NCI-H446 treated with DMSO at 0.1 percent for 48 hours (cell line): ENCODE results near the gene EFNB2.

ENCODE experiments used
- DNase-seq: peaks from one replicate; lab custom pipeline; 2025; lab: John Stamatoyannopoulos, UW

Gene EFNB2

DNA sequence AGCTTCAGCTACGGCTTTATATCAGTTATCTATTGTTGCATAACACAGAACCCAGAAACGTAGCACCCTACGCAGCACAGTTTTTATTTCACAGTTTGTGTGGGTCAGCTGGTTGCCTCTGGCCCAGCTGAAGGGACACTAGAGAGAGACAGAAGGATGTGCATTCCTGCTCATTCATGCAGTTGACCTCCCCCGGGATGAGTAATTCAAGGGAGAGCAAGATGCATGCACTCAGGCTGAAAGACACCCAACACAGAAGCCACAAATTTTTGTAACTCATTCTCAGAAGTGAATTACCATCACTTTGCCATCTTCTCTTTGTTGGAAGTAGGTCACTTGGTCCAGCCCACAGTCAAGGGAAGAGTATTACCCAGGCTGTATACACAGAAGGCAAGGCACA is 89.5 kb downstream of the EFNB2 start:
- no peak for DNase-seq

- DNase-seq: no peak
Measured at GRCh38 chr13:106443607-106444322, 91.7 kb downstream of the EFNB2 start.

DNA sequence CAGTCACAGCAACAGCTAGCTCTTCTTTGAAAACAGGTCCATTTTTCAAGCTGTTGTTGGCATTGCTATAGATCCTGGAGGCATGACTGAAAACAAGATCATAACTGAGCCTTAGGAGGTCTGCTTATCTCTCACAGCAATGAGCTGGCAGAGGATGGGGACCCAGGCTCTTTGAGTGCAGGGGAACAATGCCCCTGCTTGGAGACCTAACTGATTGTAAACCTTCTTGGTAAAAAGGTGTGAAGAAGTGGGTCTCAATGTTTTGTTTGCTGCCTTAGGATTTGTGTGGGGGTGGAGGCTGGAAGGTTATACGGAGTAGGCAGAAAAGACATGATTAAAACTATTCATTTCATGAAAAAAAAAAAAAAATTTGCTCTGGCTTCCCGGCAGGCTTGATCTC is 94.6 kb downstream of the EFNB2 start:
- no peak for DNase-seq
